Mucosa of descending colon (tissue), 3 donors: ENCODE data around the gene ZNF362. TPM values are rescaled to one million over a fixed set of nuclear protein-coding genes. Genes with fewer than 3 reads are reported as not detected.
A peak's percentile ranks its signal among the peaks of the same experiment; 100 is the strongest.

Experiments
- ATAC-seq: fragments of 200-7000 bp; cut with Tn5 transposase; one replicate; pipeline ENCODE4 v1.9.1; 2020; ENCODE audit warnings: mild to moderate bottlenecking, moderate library complexity
- DNase-seq, 3 donors: peaks; one replicate each; pipeline ENCODE4 v3.0.0-alpha.2; 2020
- H3K36me3 ChIP-seq: fragments of 200-600 bp; one replicate; pipeline ENCODE4 v1.8.0; 2021; ENCODE audit warnings: low read depth, mild to moderate bottlenecking
- H3K4me1 ChIP-seq: fragments of 200-600 bp; one replicate; pipeline ENCODE4 v1.8.0; 2021; ENCODE audit warnings: low read depth, mild to moderate bottlenecking
- H3K4me3 ChIP-seq: fragments of 200-600 bp; one replicate; pipeline ENCODE4 v1.8.0; 2021; ENCODE audit warnings: mild to moderate bottlenecking
- H3K9me3 ChIP-seq: fragments of 200-600 bp; one replicate; pipeline ENCODE4 v1.8.0; 2021; ENCODE audit warnings: mild to moderate bottlenecking
- CTCF ChIP-seq: fragments of 200-600 bp; IDR thresholded peaks from one replicate; pipeline ENCODE4 v1.8.0; 2022; ENCODE audit warnings: antibody characterized with exemption, mild to moderate bottlenecking
- intact Hi-C, 2 donors: fragments of 100-400 bp; cut with DNase I in 1 of 2; cut with micrococcal nuclease in 1 of 2; formaldehyde crosslinking; loops; one replicate each; pipeline versions ENCODE4 v1.11.0 to v1.11.1; 2022; cut with DNase I, micrococcal nuclease
- total RNA-seq, 3 donors: library from RNA; stranded (reverse); fragmentation: NEBNext Ultra II Directional in 2 of 3; extraction: Animal tissue kit (Norgen Biotek cat#: 25700) in 2 of 3; gene quantifications; one replicate each; pipeline versions ENCODE4 v1.2.1 to v1.2.4, GENCODE V29; 2021 to 2023
- donor health status: DM: no; HTN: no; CAD: no; lungs with moderate emphysema.
- donor health status: DM: no; HTN: no; CAD: no.
- donor health status: DM: no; HTN: yes; CAD: no.

Gene ZNF362
- total RNA-seq, 3 donors from 2014 or later = 12.1 to 33.3 (median 13.7) TPM

GRCh38 chr1:33344896-33345560 is 88.7 kb downstream of the ZNF362 start:
- intact Hi-C loops = no loop called here
- no peak for TF ChIP-seq CTCF
- Histone ChIP-seq H3K4me1 (peaks cover 74% of the 10 kb centered on the region), H3K9me3 (no peaks in the 10 kb centered on the region), H3K4me3 (no peak overlapping the region), H3K36me3 (no peaks in the 10 kb centered on the region)
- ATAC-seq = no peak
- DNase-seq = no peak

GRCh38 chr1:33346533-33346926 is 90.2 kb downstream of the ZNF362 start:
- no peak for ATAC-seq
- Histone ChIP-seq H3K9me3 (no peaks in the 10 kb centered on the region), H3K4me1 (peaks cover 61% of the 10 kb centered on the region), H3K36me3 (no peaks in the 10 kb centered on the region), H3K4me3 (no peak overlapping the region)
- DNase-seq = no peak
- intact Hi-C loops = no loop called here
- no peak for TF ChIP-seq CTCF

DNA sequence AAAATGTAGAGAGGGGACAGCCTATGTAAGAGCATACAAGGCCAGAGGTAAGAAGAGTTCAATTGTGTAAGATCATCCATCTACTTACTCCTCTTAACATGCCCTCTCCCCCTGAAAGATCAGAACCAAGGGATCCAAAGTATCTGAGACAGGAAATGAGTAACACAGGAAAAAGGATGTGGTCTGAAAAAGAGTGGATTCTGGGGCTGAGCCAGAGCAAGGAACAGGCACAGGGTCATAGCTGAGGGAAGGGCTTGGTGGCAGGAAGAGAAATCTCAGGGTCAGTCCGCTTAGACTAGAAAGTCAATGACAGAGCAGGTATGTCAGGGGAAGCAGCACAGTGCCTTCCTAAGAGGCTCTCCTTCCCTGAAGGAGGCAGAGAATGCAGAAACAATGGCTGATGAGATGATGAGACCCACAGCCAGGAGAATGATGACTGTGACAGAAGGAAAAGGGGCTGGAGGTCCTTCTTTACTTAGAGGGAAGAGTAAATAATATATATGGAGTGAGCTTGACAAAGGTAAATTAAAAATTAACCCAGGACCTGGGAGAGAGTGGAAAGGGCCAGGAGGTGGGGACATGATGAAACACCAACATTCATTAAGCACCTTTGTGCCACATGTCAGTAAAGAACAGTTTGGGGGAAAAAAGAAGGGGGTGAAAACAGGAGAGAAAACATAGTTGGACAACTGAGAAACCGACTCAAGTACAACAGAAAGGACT is 90.8 kb downstream of the ZNF362 start:
- ATAC-seq (peak; percentile 37), DNase-seq (peak in 1 of 3 donors; percentile 54)
- TF ChIP-seq CTCF = no peak
- Histone ChIP-seq H3K4me3 (no peak overlapping the region), H3K36me3 (no peaks in the 10 kb centered on the region), H3K9me3 (no peaks in the 10 kb centered on the region), H3K4me1 (peaks cover 55% of the 10 kb centered on the region)
- intact Hi-C loops = no loop called here

GRCh38 chr1:33347650-33347992 is 91.3 kb downstream of the ZNF362 start:
- Histone ChIP-seq H3K4me3 (no peak overlapping the region), H3K36me3 (no peaks in the 10 kb centered on the region), H3K4me1 (peaks cover 50% of the 10 kb centered on the region), H3K9me3 (no peaks in the 10 kb centered on the region)
- DNase-seq (peak in 1 of 3 donors; percentile 34), ATAC-seq (peak; percentile 5)
- intact Hi-C loops = no loop called here
- TF ChIP-seq CTCF = no peak

DNA sequence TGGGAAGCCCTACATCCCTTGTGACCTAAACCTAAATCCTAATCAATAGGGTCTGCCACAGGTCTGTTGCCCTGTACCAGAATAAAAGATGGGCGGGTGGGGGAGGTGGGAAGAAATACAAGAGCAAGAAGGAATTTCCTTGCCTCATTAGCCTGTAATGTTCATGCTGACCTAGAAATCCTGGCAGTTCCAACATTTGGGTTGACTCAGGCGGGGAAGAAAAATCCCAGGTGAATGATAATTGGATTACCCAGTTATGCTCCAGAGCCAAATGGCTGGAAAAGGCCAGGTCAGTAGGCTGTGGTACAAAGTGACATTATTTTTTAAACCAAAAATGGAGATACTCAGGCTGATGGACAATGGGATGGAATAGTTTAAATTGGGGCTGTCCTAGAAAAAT is 91.9 kb downstream of the ZNF362 start:
- no peak for DNase-seq
- ATAC-seq = no peak
- Histone ChIP-seq H3K4me1 (peaks cover 44% of the 10 kb centered on the region), H3K36me3 (no peaks in the 10 kb centered on the region), H3K9me3 (no peaks in the 10 kb centered on the region), H3K4me3 (no peak overlapping the region)
- no peak for TF ChIP-seq CTCF
- intact Hi-C loops = no loop called here
